ENCODE measurements around the gene FBLN1.

DNA sequence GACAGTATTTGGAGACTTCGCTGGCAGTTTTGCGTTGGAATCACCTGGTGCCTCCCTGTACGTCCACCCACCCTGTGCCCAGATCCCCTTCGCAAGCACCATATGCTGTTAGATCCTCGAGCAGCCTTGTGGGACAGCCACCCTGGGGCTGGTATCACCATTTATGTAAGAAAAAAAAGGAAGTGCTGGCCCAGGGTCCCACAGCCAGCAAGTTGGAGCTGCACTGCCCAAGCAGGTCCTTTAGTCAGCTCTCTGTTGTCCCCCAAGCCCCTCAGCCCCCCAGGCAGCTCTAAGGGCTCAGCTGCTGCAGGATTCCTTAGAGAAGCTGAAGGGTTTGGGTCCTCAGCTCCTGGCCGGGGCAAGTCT, 80.3 kb downstream of the FBLN1 start:
- TF ChIP-seq CTCF (IDR thresholded peaks at IDR 0.05) = no peak
- no peak for TF ChIP-seq POLR2AphosphoS5 (IDR thresholded peaks at IDR 0.05)
- TF ChIP-seq POLR2A (IDR thresholded peaks at IDR 0.05) = no peak
- no peak for TF ChIP-seq EP300 (IDR thresholded peaks at IDR 0.05)

Measured in stomach (tissue), 4 donors.